Activated CD4-positive, alpha-beta memory T cell treated with anti-CD3 and anti-CD28 coated beads, Interleukin-2, amount 10 ng/mL, durations not matched to agents 7 days and 5 days (primary cell): ENCODE data around the gene CCDC74B. TPM values are rescaled to one million over a fixed set of nuclear protein-coding genes. Genes with fewer than 3 reads are reported as not detected.
"Not testable (repeated sequence)": the region's sequence is repeated elsewhere in the genome, so short reads cannot be mapped to it uniquely, and the experiment has no call there.

Source experiments
- CTCF ChIA-PET: fragments of 350-600 bp; sonication (Branson Sonifier 250); formaldehyde crosslinking; loops from one replicate; lab custom pipeline; 2021; ENCODE audit warnings: antibody characterized with exemption, inconsistent platforms; lab: Charles Lee
- POLR2A ChIA-PET: fragments of 350-600 bp; sonication (Branson Sonifier 250); formaldehyde crosslinking; loops from one replicate; lab custom pipeline; 2021; ENCODE audit warnings: antibody characterized with exemption; lab: Charles Lee
- DNase-seq: peaks from one replicate; pipeline ENCODE4 v3.0.0-alpha.2; 2020
- H3K27ac Mint-ChIP-seq: one replicate; pipeline ENCODE4 v1.8.0; 2021; ENCODE audit warnings: mild to moderate bottlenecking, mixed read lengths
- H3K27me3 Mint-ChIP-seq: one replicate; pipeline ENCODE4 v1.8.0; 2021; ENCODE audit warnings: mixed read lengths
- H3K36me3 Mint-ChIP-seq: one replicate; pipeline ENCODE4 v1.8.0; 2021; ENCODE audit warnings: low read depth, mixed read lengths
- H3K4me1 Mint-ChIP-seq: one replicate; pipeline ENCODE4 v1.8.0; 2021; ENCODE audit warnings: mixed read lengths
- H3K4me3 Mint-ChIP-seq: one replicate; pipeline ENCODE4 v1.8.0; 2021; ENCODE audit warnings: mild to moderate bottlenecking, mixed read lengths
- H3K9me3 Mint-ChIP-seq: one replicate; pipeline ENCODE4 v1.8.0; 2021; ENCODE audit warnings: mixed read lengths
- total RNA-seq, 2 experiments: library from RNA; stranded (reverse); gene quantifications; one replicate each; pipeline ENCODE4 v1.2.3, GENCODE V29; 2021

Gene CCDC74B
- total RNA-seq, 2 experiments from 2014 or later: 0.88 to 1.6 TPM

- DNase-seq, H3K9me3 Mint-ChIP-seq, H3K27me3 Mint-ChIP-seq: not testable (repeated sequence)
- Mint-ChIP-seq H3K4me1 (peaks cover 39% of the 10 kb centered on the region), H3K4me3 (peak overlapping the region; percentile 77), H3K27ac (peak overlapping the region; percentile 71), H3K36me3 (peaks cover 14% of the 10 kb centered on the region)
- ChIA-PET CTCF (interaction anchor here (2.6 kb wide), 1 partner anchor 159 kb away, joined by 23 read pairs; the partner anchor contains the start of gene IMP4), POLR2A (interaction anchor here (0.7 to 5.0 kb wide), 3 partner anchors 10 to 190 kb away, joined by 4 to 58 read pairs (median 10); partner anchors contain the start of gene IMP4)
Measured at GRCh38 chr2:130182826-130183511, 38.1 kb upstream of the CCDC74B start.

- H3K4me3 Mint-ChIP-seq: peak within 1 kb of the TSS; percentile 92
- DNase-seq: peak; percentile 92
- H3K36me3 Mint-ChIP-seq: peaks cover 18% of the 10 kb centered on the region
- H3K4me1 Mint-ChIP-seq: peaks cover 43% of the 10 kb centered on the region
- H3K27me3 Mint-ChIP-seq, H3K9me3 Mint-ChIP-seq: not testable (repeated sequence)
- POLR2A ChIA-PET: interaction anchor here (0.6 to 5.0 kb wide), 11 partner anchors 11 to 192 kb away, joined by 3 to 58 read pairs (median 3); partner anchors contain the start of gene IMP4
- H3K27ac Mint-ChIP-seq: peak within 1 kb of the TSS; percentile 93
- CTCF ChIA-PET: interaction anchor here (0.8 to 2.6 kb wide), 4 partner anchors 26 to 1311 kb away, joined by 3 to 23 read pairs (median 4); partner anchors contain the start of gene IMP4
Measured at GRCh38 chr2:130181880-130182682, 37.2 kb upstream of the CCDC74B start, which contains the start of gene MZT2B. TSS of gene MZT2B (plus strand) at chr2:130182262. CDS start at chr2:130182283, 21 bp downstream.

- POLR2A ChIA-PET: interaction anchor here (0.6 to 5.0 kb wide), 11 partner anchors 11 to 193 kb away, joined by 3 to 58 read pairs (median 3); partner anchors contain the start of gene IMP4
- Mint-ChIP-seq H3K9me3 (no peaks in the 10 kb centered on the region), H3K27ac (peak within 1 kb of the TSS; percentile 93)
Measured at GRCh38 chr2:130181325-130181879, 36.5 kb upstream of the CCDC74B start, which contains the start of gene SMPD4. TSS of gene SMPD4 (minus strand) at chr2:130181602. CDS start at chr2:130176592, 5,010 bp downstream.

GRCh38 chr2:130180404-130181324 lies 35.8 kb upstream of the CCDC74B start:
- Mint-ChIP-seq H3K4me1 (peaks cover 45% of the 10 kb centered on the region), H3K36me3 (peaks cover 17% of the 10 kb centered on the region), H3K4me3 (peak overlapping the region; percentile 92), H3K27ac (peak overlapping the region; percentile 93)
- not testable (repeated sequence) for H3K9me3 Mint-ChIP-seq, DNase-seq, H3K27me3 Mint-ChIP-seq
- ChIA-PET POLR2A (interaction anchor here (0.8 to 5.0 kb wide), 8 partner anchors 10 to 192 kb away, joined by 3 to 58 read pairs (median 6); partner anchors contain the start of gene IMP4), CTCF (interaction anchor here (0.7 to 2.6 kb wide), 8 partner anchors 11 to 1312 kb away, joined by 3 to 23 read pairs (median 4); partner anchors contain the start of genes IMP4 and PLEKHB2)

More at GRCh38 chr2:130181325-130181879, 36.5 kb upstream of the CCDC74B start, which contains the start of gene SMPD4:
- peaks cover 44% of the 10 kb centered on the region for H3K4me1 Mint-ChIP-seq
- peaks cover 16% of the 10 kb centered on the region for H3K36me3 Mint-ChIP-seq
- peak within 1 kb of the TSS; percentile 92 for H3K4me3 Mint-ChIP-seq
- peak; percentile 96 for DNase-seq
- CTCF ChIA-PET: interaction anchor here (0.7 to 2.6 kb wide), 7 partner anchors 12 to 1312 kb away, joined by 3 to 23 read pairs (median 4); partner anchors contain the start of genes IMP4 and PLEKHB2
- H3K27me3 Mint-ChIP-seq: no peaks in the 10 kb centered on the region

- CTCF ChIA-PET: not testable (repeated sequence)
Measured at GRCh38 chr2:130174866-130175265, 30.0 kb upstream of the CCDC74B start.

GRCh38 chr2:130169896-130170295 lies 25.0 kb upstream of the CCDC74B start:
- Mint-ChIP-seq H3K36me3 (peaks cover 55% of the 10 kb centered on the region), H3K9me3 (no peaks in the 10 kb centered on the region), H3K4me1 (peaks cover 42% of the 10 kb centered on the region), H3K4me3 (no peak overlapping the region), H3K27ac (peak overlapping the region; percentile 61), H3K27me3 (no peaks in the 10 kb centered on the region)
- no peak for DNase-seq
- CTCF ChIA-PET: interaction anchor here (0.9 to 1.7 kb wide), 2 partner anchors 10 to 11 kb away, joined by 3 to 6 read pairs; partner anchors contain the start of gene SMPD4
- POLR2A ChIA-PET: interaction anchor here (0.7 to 2.5 kb wide), 2 partner anchors 11 to 203 kb away, joined by 4 to 18 read pairs; partner anchors contain the start of genes MZT2B and SMPD4

More at GRCh38 chr2:130174866-130175265, 30.0 kb upstream of the CCDC74B start:
- Mint-ChIP-seq H3K4me1 (peaks cover 38% of the 10 kb centered on the region), H3K36me3 (peaks cover 40% of the 10 kb centered on the region), H3K27ac (peak overlapping the region; percentile 21)
- DNase-seq, H3K4me3 Mint-ChIP-seq, H3K9me3 Mint-ChIP-seq, H3K27me3 Mint-ChIP-seq, POLR2A ChIA-PET: not testable (repeated sequence)

GRCh38 chr2:130169163-130169562 lies 24.3 kb upstream of the CCDC74B start:
- DNase-seq, H3K9me3 Mint-ChIP-seq, H3K27me3 Mint-ChIP-seq: not testable (repeated sequence)
- peak overlapping the region; percentile 61 for H3K27ac Mint-ChIP-seq
- peaks cover 62% of the 10 kb centered on the region for H3K36me3 Mint-ChIP-seq
- ChIA-PET CTCF (interaction anchor here (0.9 to 1.7 kb wide), 2 partner anchors 11 to 12 kb away, joined by 3 to 6 read pairs; partner anchors contain the start of gene SMPD4), POLR2A (interaction anchor here (0.7 to 2.5 kb wide), 2 partner anchors 11 to 1714 kb away, joined by 4 to 18 read pairs; partner anchors contain the start of genes MZT2B and SMPD4)
- H3K4me3 Mint-ChIP-seq: peak overlapping the region; percentile 4
- H3K4me1 Mint-ChIP-seq: peaks cover 37% of the 10 kb centered on the region

GRCh38 chr2:130166611-130167010 lies 21.7 kb upstream of the CCDC74B start:
- CTCF ChIA-PET, H3K27ac Mint-ChIP-seq, DNase-seq, H3K9me3 Mint-ChIP-seq, H3K4me3 Mint-ChIP-seq, H3K27me3 Mint-ChIP-seq, POLR2A ChIA-PET: not testable (repeated sequence)
- Mint-ChIP-seq H3K36me3 (peaks cover 60% of the 10 kb centered on the region), H3K4me1 (peaks cover 37% of the 10 kb centered on the region)

- Mint-ChIP-seq H3K9me3 (no peaks in the 10 kb centered on the region), H3K4me3 (no peak overlapping the region), H3K27me3 (no peaks in the 10 kb centered on the region), H3K4me1 (peaks cover 33% of the 10 kb centered on the region), H3K27ac (no peak overlapping the region), H3K36me3 (peaks cover 57% of the 10 kb centered on the region)
- ChIA-PET CTCF (no interaction called here), POLR2A (no interaction called here)
- DNase-seq: no peak
Measured at GRCh38 chr2:130165293-130166016, 20.5 kb upstream of the CCDC74B start.

GRCh38 chr2:130162968-130163367 lies 18.1 kb upstream of the CCDC74B start:
- H3K9me3 Mint-ChIP-seq: no peaks in the 10 kb centered on the region
- no peaks in the 10 kb centered on the region for H3K27me3 Mint-ChIP-seq
- ChIA-PET CTCF (no interaction called here), POLR2A (no interaction called here)
- H3K36me3 Mint-ChIP-seq: peaks cover 41% of the 10 kb centered on the region
- H3K4me1 Mint-ChIP-seq: peaks cover 29% of the 10 kb centered on the region
- H3K27ac Mint-ChIP-seq: no peak overlapping the region
- DNase-seq: no peak
- no peak overlapping the region for H3K4me3 Mint-ChIP-seq

GRCh38 chr2:130162486-130162885 lies 17.6 kb upstream of the CCDC74B start:
- POLR2A ChIA-PET: not testable (repeated sequence)

More at GRCh38 chr2:130162486-130162885, 17.6 kb upstream of the CCDC74B start:
- Mint-ChIP-seq H3K36me3 (peaks cover 37% of the 10 kb centered on the region), H3K4me1 (peaks cover 29% of the 10 kb centered on the region)
- H3K9me3 Mint-ChIP-seq, DNase-seq, H3K27me3 Mint-ChIP-seq, CTCF ChIA-PET, H3K4me3 Mint-ChIP-seq, H3K27ac Mint-ChIP-seq: not testable (repeated sequence)
